ENCODE data around the gene MIER3. TPM values are rescaled to one million over a fixed set of nuclear protein-coding genes. Genes with fewer than 3 reads are reported as not detected.

The MIER3 gene
- total and polyA plus RNA-seq, 2 of the 13 experiments (the other 11 are each of a cell fraction or from before 2014, with no cell fraction given), result 14.6 to 38.8 TPM

DNA sequence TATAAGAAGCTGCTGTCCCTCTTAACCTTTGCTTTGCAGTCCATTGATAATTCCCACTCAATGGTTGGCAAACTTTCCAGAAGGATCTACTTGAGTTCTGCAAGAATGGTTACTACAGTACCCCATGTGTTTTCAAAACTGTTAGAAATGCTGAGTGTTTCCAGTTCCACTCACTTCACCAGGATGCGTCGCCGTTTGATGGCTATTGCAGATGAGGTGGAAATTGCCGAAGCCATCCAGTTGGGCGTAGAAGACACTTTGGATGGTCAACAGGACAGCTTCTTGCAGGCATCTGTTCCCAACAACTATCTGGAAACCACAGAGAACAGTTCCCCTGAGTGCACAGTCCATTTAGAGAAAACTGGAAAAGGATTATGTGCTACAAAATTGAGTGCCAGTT is 70.4 kb downstream of the MIER3 start:
- in situ Hi-C loops (cut with HindIII; ENCODE audit: extremely low pct_ligation_motif_present, low pct_unique_long_range_greater_than_20kb) (no loop called here), intact Hi-C loops (cut with micrococcal nuclease; ENCODE audit: unreplicated experiment) (no loop called here)
- Histone ChIP-seq H3K9ac (ENCODE audit: insufficient read depth, low read depth, low read length) (no peak overlapping the region), H3K4me2 (ENCODE audit: low read depth, low read length) (no peak overlapping the region), H3K4me3 (replicated peaks in 1 of 3; ENCODE audit: insufficient read depth in 1 of 3, low read depth in 2 of 3, low read length in 3 of 3) (no peak overlapping the region), H3K27ac (ENCODE audit: extremely low read length, insufficient read depth, low read length) (no peak overlapping the region), H3K79me2 (ENCODE audit: insufficient read depth, low read length) (no peaks in the 10 kb centered on the region), H3K36me3 (replicated peaks in 1 of 2; ENCODE audit: control insufficient read depth in 1 of 2, insufficient read depth in 2 of 2, low read length in 2 of 2) (peaks cover 25 to 69% of the 10 kb centered on the region in 2 experiments), H3K9me3 (ENCODE audit: low read length) (no peaks in the 10 kb centered on the region), H4K20me1 (ENCODE audit: insufficient read depth, low read length) (no peaks in the 10 kb centered on the region; the same call in 1 of the 2 replicates), H3K4me1 (ENCODE audit: insufficient read depth, low read length) (no peaks in the 10 kb centered on the region), H3K27me3 (ENCODE audit: control insufficient read depth in 1 of 2, insufficient read depth in 2 of 2, low read length in 2 of 2) (no peaks in the 10 kb centered on the region), H2AFZ (ENCODE audit: low read length) (no peak overlapping the region)
- no peak for TF ChIP-seq ZNF484 (CRISPR knock-in tag; IDR thresholded peaks at IDR 0.05; ENCODE audit: borderline replicate concordance, low read depth)
- TF ChIP-seq, protein P1, sequence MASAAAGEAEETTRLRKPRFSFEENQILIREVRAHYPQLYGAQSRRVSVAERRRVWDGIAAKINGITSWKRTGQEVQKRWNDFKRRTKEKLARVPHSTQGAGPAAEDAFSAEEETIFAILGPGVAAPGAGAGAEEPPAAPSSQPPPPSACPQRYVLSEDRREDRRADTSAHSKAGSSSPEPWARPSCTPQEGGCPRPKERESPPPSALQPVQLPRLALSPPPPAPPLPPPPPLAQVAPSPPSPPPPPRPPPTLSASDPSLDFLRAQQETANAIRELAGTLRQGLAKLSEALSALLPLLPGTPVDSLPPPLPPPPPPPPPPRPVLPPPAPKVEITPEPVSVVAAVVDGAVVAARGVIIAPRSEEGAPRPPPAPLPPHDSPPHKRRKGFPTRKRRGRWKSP (CRISPR knock-in tag; IDR thresholded peaks at IDR 0.05), result no peak
- TF ChIP-seq BHLHE40 (IDR thresholded peaks at IDR 0.05; ENCODE audit: low read length), result no peak
- TF ChIP-seq, protein P2, sequence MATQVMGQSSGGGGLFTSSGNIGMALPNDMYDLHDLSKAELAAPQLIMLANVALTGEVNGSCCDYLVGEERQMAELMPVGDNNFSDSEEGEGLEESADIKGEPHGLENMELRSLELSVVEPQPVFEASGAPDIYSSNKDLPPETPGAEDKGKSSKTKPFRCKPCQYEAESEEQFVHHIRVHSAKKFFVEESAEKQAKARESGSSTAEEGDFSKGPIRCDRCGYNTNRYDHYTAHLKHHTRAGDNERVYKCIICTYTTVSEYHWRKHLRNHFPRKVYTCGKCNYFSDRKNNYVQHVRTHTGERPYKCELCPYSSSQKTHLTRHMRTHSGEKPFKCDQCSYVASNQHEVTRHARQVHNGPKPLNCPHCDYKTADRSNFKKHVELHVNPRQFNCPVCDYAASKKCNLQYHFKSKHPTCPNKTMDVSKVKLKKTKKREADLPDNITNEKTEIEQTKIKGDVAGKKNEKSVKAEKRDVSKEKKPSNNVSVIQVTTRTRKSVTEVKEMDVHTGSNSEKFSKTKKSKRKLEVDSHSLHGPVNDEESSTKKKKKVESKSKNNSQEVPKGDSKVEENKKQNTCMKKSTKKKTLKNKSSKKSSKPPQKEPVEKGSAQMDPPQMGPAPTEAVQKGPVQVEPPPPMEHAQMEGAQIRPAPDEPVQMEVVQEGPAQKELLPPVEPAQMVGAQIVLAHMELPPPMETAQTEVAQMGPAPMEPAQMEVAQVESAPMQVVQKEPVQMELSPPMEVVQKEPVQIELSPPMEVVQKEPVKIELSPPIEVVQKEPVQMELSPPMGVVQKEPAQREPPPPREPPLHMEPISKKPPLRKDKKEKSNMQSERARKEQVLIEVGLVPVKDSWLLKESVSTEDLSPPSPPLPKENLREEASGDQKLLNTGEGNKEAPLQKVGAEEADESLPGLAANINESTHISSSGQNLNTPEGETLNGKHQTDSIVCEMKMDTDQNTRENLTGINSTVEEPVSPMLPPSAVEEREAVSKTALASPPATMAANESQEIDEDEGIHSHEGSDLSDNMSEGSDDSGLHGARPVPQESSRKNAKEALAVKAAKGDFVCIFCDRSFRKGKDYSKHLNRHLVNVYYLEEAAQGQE (IDR thresholded peaks at IDR 0.05; ENCODE audit: borderline replicate concordance in 1 of 2, low read depth in 1 of 2, low read length in 2 of 2), result no peak
- no peak for TF ChIP-seq KDM4B (CRISPR knock-in tag; IDR thresholded peaks at IDR 0.05)
- TF ChIP-seq, protein P3, sequence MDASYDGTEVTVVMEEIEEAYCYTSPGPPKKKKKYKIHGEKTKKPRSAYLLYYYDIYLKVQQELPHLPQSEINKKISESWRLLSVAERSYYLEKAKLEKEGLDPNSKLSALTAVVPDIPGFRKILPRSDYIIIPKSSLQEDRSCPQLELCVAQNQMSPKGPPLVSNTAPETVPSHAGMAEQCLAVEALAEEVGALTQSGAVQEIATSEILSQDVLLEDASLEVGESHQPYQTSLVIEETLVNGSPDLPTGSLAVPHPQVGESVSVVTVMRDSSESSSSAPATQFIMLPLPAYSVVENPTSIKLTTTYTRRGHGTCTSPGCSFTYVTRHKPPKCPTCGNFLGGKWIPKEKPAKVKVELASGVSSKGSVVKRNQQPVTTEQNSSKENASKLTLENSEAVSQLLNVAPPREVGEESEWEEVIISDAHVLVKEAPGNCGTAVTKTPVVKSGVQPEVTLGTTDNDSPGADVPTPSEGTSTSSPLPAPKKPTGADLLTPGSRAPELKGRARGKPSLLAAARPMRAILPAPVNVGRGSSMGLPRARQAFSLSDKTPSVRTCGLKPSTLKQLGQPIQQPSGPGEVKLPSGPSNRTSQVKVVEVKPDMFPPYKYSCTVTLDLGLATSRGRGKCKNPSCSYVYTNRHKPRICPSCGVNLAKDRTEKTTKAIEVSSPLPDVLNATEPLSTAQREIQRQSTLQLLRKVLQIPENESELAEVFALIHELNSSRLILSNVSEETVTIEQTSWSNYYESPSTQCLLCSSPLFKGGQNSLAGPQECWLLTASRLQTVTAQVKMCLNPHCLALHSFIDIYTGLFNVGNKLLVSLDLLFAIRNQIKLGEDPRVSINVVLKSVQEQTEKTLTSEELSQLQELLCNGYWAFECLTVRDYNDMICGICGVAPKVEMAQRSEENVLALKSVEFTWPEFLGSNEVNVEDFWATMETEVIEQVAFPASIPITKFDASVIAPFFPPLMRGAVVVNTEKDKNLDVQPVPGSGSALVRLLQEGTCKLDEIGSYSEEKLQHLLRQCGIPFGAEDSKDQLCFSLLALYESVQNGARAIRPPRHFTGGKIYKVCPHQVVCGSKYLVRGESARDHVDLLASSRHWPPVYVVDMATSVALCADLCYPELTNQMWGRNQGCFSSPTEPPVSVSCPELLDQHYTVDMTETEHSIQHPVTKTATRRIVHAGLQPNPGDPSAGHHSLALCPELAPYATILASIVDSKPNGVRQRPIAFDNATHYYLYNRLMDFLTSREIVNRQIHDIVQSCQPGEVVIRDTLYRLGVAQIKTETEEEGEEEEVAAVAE (CRISPR knock-in tag; IDR thresholded peaks at IDR 0.05; ENCODE audit: borderline replicate concordance), result no peak
- no peak for TF ChIP-seq ZSCAN30 (CRISPR knock-in tag; IDR thresholded peaks at IDR 0.05)
- TF ChIP-seq, protein P4, sequence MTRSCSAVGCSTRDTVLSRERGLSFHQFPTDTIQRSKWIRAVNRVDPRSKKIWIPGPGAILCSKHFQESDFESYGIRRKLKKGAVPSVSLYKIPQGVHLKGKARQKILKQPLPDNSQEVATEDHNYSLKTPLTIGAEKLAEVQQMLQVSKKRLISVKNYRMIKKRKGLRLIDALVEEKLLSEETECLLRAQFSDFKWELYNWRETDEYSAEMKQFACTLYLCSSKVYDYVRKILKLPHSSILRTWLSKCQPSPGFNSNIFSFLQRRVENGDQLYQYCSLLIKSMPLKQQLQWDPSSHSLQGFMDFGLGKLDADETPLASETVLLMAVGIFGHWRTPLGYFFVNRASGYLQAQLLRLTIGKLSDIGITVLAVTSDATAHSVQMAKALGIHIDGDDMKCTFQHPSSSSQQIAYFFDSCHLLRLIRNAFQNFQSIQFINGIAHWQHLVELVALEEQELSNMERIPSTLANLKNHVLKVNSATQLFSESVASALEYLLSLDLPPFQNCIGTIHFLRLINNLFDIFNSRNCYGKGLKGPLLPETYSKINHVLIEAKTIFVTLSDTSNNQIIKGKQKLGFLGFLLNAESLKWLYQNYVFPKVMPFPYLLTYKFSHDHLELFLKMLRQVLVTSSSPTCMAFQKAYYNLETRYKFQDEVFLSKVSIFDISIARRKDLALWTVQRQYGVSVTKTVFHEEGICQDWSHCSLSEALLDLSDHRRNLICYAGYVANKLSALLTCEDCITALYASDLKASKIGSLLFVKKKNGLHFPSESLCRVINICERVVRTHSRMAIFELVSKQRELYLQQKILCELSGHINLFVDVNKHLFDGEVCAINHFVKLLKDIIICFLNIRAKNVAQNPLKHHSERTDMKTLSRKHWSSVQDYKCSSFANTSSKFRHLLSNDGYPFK (CRISPR knock-in tag; IDR thresholded peaks at IDR 0.05; ENCODE audit: borderline replicate concordance), result no peak
- ATAC-seq (no peak), FAIRE-seq (no peak), DNase-seq (ENCODE audit: low spot score) (no peak)
- POLR2A ChIA-PET, result no interaction called here
- CTCF ChIA-PET (ENCODE audit: low intra/inter-chr PET ratio, low total read pairs), result no interaction called here
- WGBS (ENCODE audit: low lambda C conversion rate), result 97% methylated on average over 5 of the region's 5 CpGs
- BruUV-seq (replicated peaks), result no TSS peak
